HepG2 (cell line): ENCODE measurements around the gene DOC2A. TPM values are rescaled to one million over a fixed set of nuclear protein-coding genes. Genes with fewer than 3 reads are reported as not detected.

Experiments
- ATF1 ChIP-seq: IDR thresholded peaks from 2 replicates; pipeline ENCODE4 v1.6.1; 2016; ENCODE audit warnings: mild to moderate bottlenecking, control low read depth
- ATRX ChIP-seq: sonication (generic); formaldehyde crosslinking; IDR thresholded peaks from 2 replicates; pipeline ENCODE4 v1.4.0; 2020; ENCODE audit warnings: missing genetic modification reagents, borderline replicate concordance
- DDIT3 ChIP-seq: sonication (generic); formaldehyde crosslinking; IDR thresholded peaks from 2 replicates; pipeline ENCODE4 v1.4.0; 2020; ENCODE audit warnings: mild to moderate bottlenecking, missing genetic modification reagents
- EEA1 ChIP-seq: sonication (generic); formaldehyde crosslinking; IDR thresholded peaks from 2 replicates; pipeline ENCODE4 v1.5.1; 2020; ENCODE audit warnings: mild to moderate bottlenecking, missing genetic modification reagents, borderline replicate concordance
- EHMT2 ChIP-seq: fragments of 200-600 bp; sonication (generic); IDR thresholded peaks from 2 replicates; pipeline ENCODE4 v1.7.0; 2017; ENCODE audit warnings: antibody characterized with exemption, low read depth, low read length, borderline replicate concordance
- FOXC1 ChIP-seq: sonication (generic); formaldehyde crosslinking; IDR thresholded peaks from 2 replicates; pipeline ENCODE4 v1.8.0; 2022; ENCODE audit warnings: mild to moderate bottlenecking, missing genetic modification reagents, borderline replicate concordance
- GFI1 ChIP-seq: sonication (generic); formaldehyde crosslinking; IDR thresholded peaks from 2 replicates; pipeline ENCODE4 v1.5.0; 2020; ENCODE audit warnings: missing genetic modification reagents, mild to moderate bottlenecking, borderline replicate concordance
- HNRNPLL ChIP-seq: fragments of 200-400 bp; formaldehyde crosslinking; IDR thresholded peaks from 2 replicates; pipeline ENCODE4 v1.6.1; 2017; ENCODE audit warnings: mild to moderate bottlenecking, low read depth, low read length; ENCODE audit not compliant: poor library complexity, severe bottlenecking
- KLF16 ChIP-seq, 2 experiments: sonication (generic) in 1 of 2; formaldehyde crosslinking in 1 of 2; IDR thresholded peaks; 2 replicates each; pipeline versions ENCODE4 v1.6.1 to v1.8.0; 2016 to 2023; ENCODE audit warnings: missing genetic modification reagents in 2 of 2, missing compliant biosample characterization in 1 of 2
- LRRFIP1 ChIP-seq: sonication (generic); formaldehyde crosslinking; conservative IDR thresholded peaks from 2 replicates; pipeline ENCODE4 v1.4.0; 2020; ENCODE audit warnings: missing genetic modification reagents
- NFE2L2 ChIP-seq: fragments of 150-350 bp; IDR thresholded peaks from 2 replicates; pipeline ENCODE4 v1.6.1; 2014; ENCODE audit warnings: low read length
- PAXIP1 ChIP-seq: sonication (generic); formaldehyde crosslinking; conservative IDR thresholded peaks from 2 replicates; pipeline ENCODE4 v1.4.0; 2020; ENCODE audit warnings: mild to moderate bottlenecking, missing genetic modification reagents, moderate library complexity
- SIN3A ChIP-seq: IDR thresholded peaks from 2 replicates; pipeline ENCODE4 v1.6.1; 2011; ENCODE audit warnings: low read depth, mild to moderate bottlenecking, control low read depth, low read length, borderline replicate concordance
- XRCC5 ChIP-seq: fragments of 200-400 bp; formaldehyde crosslinking; optimal IDR thresholded peaks from 2 replicates; pipeline ENCODE3; 2017; ENCODE audit warnings: mild to moderate bottlenecking, low read length
- ZNF44 ChIP-seq: sonication (generic); formaldehyde crosslinking; IDR thresholded peaks from 2 replicates; pipeline ENCODE4 v1.5.1; 2020; ENCODE audit warnings: mild to moderate bottlenecking, missing genetic modification reagents
- ZNF576 ChIP-seq: sonication (generic); formaldehyde crosslinking; IDR thresholded peaks from 2 replicates; pipeline ENCODE4 v1.4.0; 2020; ENCODE audit warnings: mild to moderate bottlenecking, missing genetic modification reagents
- ZNF577 ChIP-seq: sonication (generic); formaldehyde crosslinking; IDR thresholded peaks from 2 replicates; pipeline ENCODE4 v1.4.0; 2020; ENCODE audit warnings: mild to moderate bottlenecking, low read depth, missing genetic modification reagents, borderline replicate concordance
- ZNF782 ChIP-seq: sonication (generic); formaldehyde crosslinking; IDR thresholded peaks from 2 replicates; pipeline ENCODE4 v1.4.0; 2020; ENCODE audit warnings: missing genetic modification reagents, mild to moderate bottlenecking, borderline replicate concordance
- polyA plus RNA-seq, 8 experiments: library from polyadenylated mRNA; depleted of rRNA in 3 of 8; stranded (reverse) in 7 of 8; unstranded in 1 of 8; fragments of >200 nt; fragmentation: Illumina TruSeq in 4 of 8; extraction: Trizol in 4 of 8; gene quantifications; 2 replicates each; pipeline versions ENCODE4 v1.2.1 to v1.2.3, GENCODE V29; 2011 to 2016; ENCODE audit warnings: low read depth in 4 of 8, missing spikeins in 1 of 8, mixed read lengths in 1 of 8; ENCODE audit not compliant: insufficient read depth in 1 of 8
- total RNA-seq, 5 experiments: library from RNA; depleted of rRNA; stranded (reverse); fragments of >200 nt; fragmentation: Illumina TruSeq; extraction: Trizol; gene quantifications; 2 replicates each; pipeline ENCODE4 v1.2.3, GENCODE V29; 2016; ENCODE audit warnings: low read depth in 1 of 5

The DOC2A gene
- total and polyA plus RNA-seq, 2 of the 13 experiments (the other 11 are each of a cell fraction or from before 2014, with no cell fraction given), result 0.15 to 0.55 TPM

GRCh38 chr16:29963021-29963743, 47.6 kb downstream of the DOC2A start (continued):
- TF ChIP-seq XRCC5, result no peak
- TF ChIP-seq ZNF782 (CRISPR knock-in tag), result no peak
- no peak for TF ChIP-seq SIN3A
- no peak for TF ChIP-seq HNRNPLL
- TF ChIP-seq ATF1 (CRISPR knock-in tag), result no peak
- no peak for TF ChIP-seq LRRFIP1 (CRISPR knock-in tag)
- TF ChIP-seq EEA1 (CRISPR knock-in tag), result peak; percentile 21; the same call in 1 of the 2 replicates
- no peak for TF ChIP-seq NFE2L2
- TF ChIP-seq ZNF577 (CRISPR knock-in tag), result no peak
- TF ChIP-seq ZNF576 (CRISPR knock-in tag), result no peak
- no peak for TF ChIP-seq ATRX
- TF ChIP-seq DDIT3, result no peak
- no peak for TF ChIP-seq GFI1 (CRISPR knock-in tag)
- no peak for TF ChIP-seq KLF16 (CRISPR knock-in tag; IDR thresholded peaks at IDR 0.05)
- 0 out of 2 replicates have a peak, but pooled peaks have one; percentile 20 for TF ChIP-seq ZNF44 (CRISPR knock-in tag)
- no peak for TF ChIP-seq EHMT2
- 0 out of 2 replicates have a peak, but pooled peaks have one; percentile 23 for TF ChIP-seq FOXC1 (CRISPR knock-in tag)
- 0 out of 2 replicates have a peak, but pooled peaks have one; percentile 4 for TF ChIP-seq PAXIP1 (CRISPR knock-in tag)
- TF ChIP-seq, all 625 proteins: peak for 34
